Endothelial cell of umbilical vein (primary cell): ENCODE data around the gene ZIC5. TPM values are rescaled to one million over a fixed set of nuclear protein-coding genes. Genes with fewer than 3 reads are reported as not detected.

Experiments
- BruUV-seq: library from RNA; stranded (reverse); fragments of 400-500 nt; replicated peaks from 2 replicates; lab custom pipeline; 2021; lab: Mats Ljungman, UMichigan
- CTCF ChIA-PET: fragments of 300-600, 350-600 bp; sonication (Branson Sonifier 250); formaldehyde crosslinking; loops from one replicate; lab custom pipeline; 2021; ENCODE audit warnings: antibody characterized with exemption, inconsistent platforms; lab: Charles Lee
- POLR2A ChIA-PET: fragments of 300-600, 350-600 bp; sonication (Branson Sonifier 250); formaldehyde crosslinking; loops from one replicate; lab custom pipeline; 2021; ENCODE audit warnings: antibody characterized with exemption, inconsistent platforms; lab: Charles Lee
- DNase-seq: peaks from one replicate; pipeline ENCODE4 v3.0.0-alpha.2; 2011; ENCODE audit warnings: low read depth, low spot score
- FAIRE-seq: peaks from 2 replicates; lab custom pipeline; 2011; peaks lifted over from hg19 to GRCh38; lab: Jason Lieb, UNC
- H2AFZ ChIP-seq: 2 replicates; pipeline ENCODE4 v1.6.0; 2012; ENCODE audit warnings: low read depth, low read length, control low read depth, inconsistent platforms
- H3K27ac ChIP-seq: 2 replicates; pipeline ENCODE4 v1.5.1; 2011; ENCODE audit warnings: low read depth, mild to moderate bottlenecking, control low read depth, low read length, moderate library complexity; ENCODE audit not compliant: insufficient read depth
- H3K27me3 ChIP-seq, 2 experiments: 2 replicates each; pipeline versions ENCODE4 v1.6.0 to v1.6.1; 2011; ENCODE audit warnings: low read length in 2 of 2, mixed read lengths in 1 of 2; ENCODE audit not compliant: control insufficient read depth in 2 of 2, insufficient read depth in 2 of 2
- H3K36me3 ChIP-seq, 2 experiments: 2 replicates in 1 of 2; 3 replicates in 1 of 2; pipeline ENCODE4 v1.5.1; 2011; ENCODE audit warnings: low read length in 2 of 2, mild to moderate bottlenecking in 1 of 2, moderate library complexity in 1 of 2; ENCODE audit not compliant: control insufficient read depth in 2 of 2, insufficient read depth in 2 of 2; ENCODE audit errors: extremely low read depth in 1 of 2
- H3K4me1 ChIP-seq: 3 replicates; pipeline ENCODE4 v1.5.1; 2011; ENCODE audit warnings: mild to moderate bottlenecking, low read length; ENCODE audit not compliant: control insufficient read depth, insufficient read depth; ENCODE audit errors: extremely low read depth
- H3K4me2 ChIP-seq: 2 replicates; pipeline ENCODE4 v1.6.1; 2011; ENCODE audit warnings: low read length, control low read depth, mixed read lengths; ENCODE audit not compliant: insufficient read depth
- H3K4me3 ChIP-seq, 3 experiments: fragments of 200-600 bp in 1 of 3; sonication (generic), shearing (Covaris generic) in 1 of 3; replicated peaks in 1 of 3; 2 replicates each; pipeline ENCODE4 v1.5.1; 2011 to 2016; ENCODE audit warnings: control low read depth in 3 of 3, low read length in 3 of 3, mild to moderate bottlenecking in 2 of 3, inconsistent platforms in 1 of 3, low read depth in 1 of 3, moderate library complexity in 1 of 3; ENCODE audit not compliant: insufficient read depth in 1 of 3
- H3K79me2 ChIP-seq: 2 replicates; pipeline ENCODE4 v1.6.0; 2012; ENCODE audit warnings: low read length, inconsistent platforms; ENCODE audit not compliant: control insufficient read depth, insufficient read depth
- H3K9ac ChIP-seq: replicated peaks from 2 replicates; pipeline ENCODE3; 2011; ENCODE audit warnings: low read length, control low read depth; ENCODE audit not compliant: insufficient read depth; ENCODE audit errors: extremely low read depth
- H3K9me1 ChIP-seq: replicated peaks from 3 replicates; pipeline ENCODE4 v1.6.0; 2011; ENCODE audit warnings: mild to moderate bottlenecking, low read length; ENCODE audit not compliant: control insufficient read depth, insufficient read depth; ENCODE audit errors: extremely low read depth
- H3K9me3 ChIP-seq: replicated peaks from 2 replicates; pipeline ENCODE4 v1.5.1; 2012; ENCODE audit warnings: low read length, inconsistent platforms; ENCODE audit not compliant: control insufficient read depth, insufficient read depth
- H4K20me1 ChIP-seq: replicated peaks from 2 replicates; pipeline ENCODE3; 2011; ENCODE audit warnings: mild to moderate bottlenecking, low read length; ENCODE audit not compliant: control insufficient read depth, insufficient read depth; ENCODE audit errors: extremely low read depth
- CTCF ChIP-seq, 2 donors: IDR thresholded peaks; 1 replicate in 1 of 2; 2 replicates in 1 of 2; pipeline ENCODE4 v1.5.1; 2011; ENCODE audit warnings: low read length in 2 of 2, mild to moderate bottlenecking in 2 of 2, moderate library complexity in 2 of 2, control low read depth in 1 of 2, inconsistent platforms in 1 of 2, low read depth in 1 of 2; ENCODE audit not compliant: insufficient read depth in 1 of 2; ENCODE audit errors: extremely low read depth in 1 of 2
- EZH2 ChIP-seq: IDR thresholded peaks from 2 replicates; pipeline ENCODE4 v1.6.1; 2012; ENCODE audit warnings: borderline replicate concordance, low read depth, mild to moderate bottlenecking, moderate library complexity, low read length, inconsistent platforms; ENCODE audit not compliant: severe bottlenecking
- JUN ChIP-seq: IDR thresholded peaks from 2 replicates; pipeline ENCODE4 v1.6.1; 2011; ENCODE audit warnings: borderline replicate concordance, low read depth; ENCODE audit not compliant: insufficient read length, insufficient read depth
- MAX ChIP-seq: IDR thresholded peaks from 2 replicates; pipeline ENCODE4 v1.6.1; 2011; ENCODE audit not compliant: insufficient read depth, insufficient read length
- POLR2AphosphoS5 ChIP-seq: IDR thresholded peaks from 2 replicates; pipeline ENCODE4 v1.6.1; 2012; ENCODE audit warnings: low read depth, mild to moderate bottlenecking, control low read depth, low read length, moderate library complexity; ENCODE audit not compliant: insufficient read depth
- dilution Hi-C: fragments of 300-500 bp; cut with MboI; formaldehyde crosslinking; loops from one replicate; pipeline ENCODE4 v1.15.0; 2019; ENCODE audit warnings: low sequenced_read_pairs; ENCODE audit not compliant: extremely low pct_ligation_motif_present
- intact Hi-C: fragments of 100-400 bp; cut with micrococcal nuclease; formaldehyde crosslinking; loops from one replicate; pipeline ENCODE4 v1.10.0; 2022
- polyA plus RNA-seq, 4 experiments: library from polyadenylated mRNA; depleted of rRNA in 3 of 4; stranded (reverse) in 3 of 4; unstranded in 1 of 4; fragments of >200 nt; gene quantifications; 2 replicates each; pipeline versions ENCODE4 v1.2.1 to v1.2.3, GENCODE V29; 2011 to 2012; ENCODE audit warnings: missing spikeins in 1 of 4
- total RNA-seq: library from RNA; stranded (reverse); gene quantifications from 2 replicates; pipeline ENCODE4 v1.2.3, GENCODE V29; 2021

ZIC5 gene
- total and polyA plus RNA-seq, 2 donors (not counting 3 experiments of a cell fraction or from before 2014, with no cell fraction given), result not detected

- ChIA-PET POLR2A (no interaction called here), CTCF (interaction anchor here (1.0 to 1.2 kb wide), 3 partner anchors 15 to 286 kb away, joined by 3 to 4 read pairs (median 3); no protein-coding TSS in a partner anchor)
- no peak for DNase-seq
- H3K79me2 ChIP-seq, result no peaks in the 10 kb centered on the region
- H3K9ac ChIP-seq, result no peak overlapping the region
- H3K27me3 ChIP-seq, result peaks cover 3 to 27% of the 10 kb centered on the region in 2 experiments
- H4K20me1 ChIP-seq, result no peaks in the 10 kb centered on the region
- H3K36me3 ChIP-seq, result no peaks in the 10 kb centered on the region
- BruUV-seq, result no TSS peak
- no peak overlapping the region for H3K4me3 ChIP-seq
- H3K4me1 ChIP-seq, result no peaks in the 10 kb centered on the region
- H2AFZ ChIP-seq, result no peak overlapping the region
- no peaks in the 10 kb centered on the region for H3K9me3 ChIP-seq
- intact Hi-C loops (no loop called here), dilution Hi-C loops (no loop called here)
- TF ChIP-seq MAX (no peak), CTCF (IDR thresholded peaks at IDR 0.05; ENCODE audit: extremely low read depth in 1 of 2, insufficient read depth in 1 of 2, low read depth in 1 of 2, low read length in 2 of 2) (no peak), JUN (no peak), POLR2AphosphoS5 (no peak), EZH2 (no peak)
- no peak overlapping the region for H3K4me2 ChIP-seq
- no peak overlapping the region for H3K27ac ChIP-seq
- no peaks in the 10 kb centered on the region for H3K9me1 ChIP-seq
- no peak for FAIRE-seq
Observed at GRCh38 chr13:99949679-99950413, 21.7 kb downstream of the ZIC5 start.
